Measurements from ENCODE around the gene UBLCP1. TPM values are rescaled to one million over a fixed set of nuclear protein-coding genes. Genes with fewer than 3 reads are reported as not detected.
A peak's percentile ranks its signal among the peaks of the same experiment; 100 is the strongest.

UBLCP1 gene
- total RNA-seq, 1 experiment from 2014 or later = 8.9 TPM

DNA sequence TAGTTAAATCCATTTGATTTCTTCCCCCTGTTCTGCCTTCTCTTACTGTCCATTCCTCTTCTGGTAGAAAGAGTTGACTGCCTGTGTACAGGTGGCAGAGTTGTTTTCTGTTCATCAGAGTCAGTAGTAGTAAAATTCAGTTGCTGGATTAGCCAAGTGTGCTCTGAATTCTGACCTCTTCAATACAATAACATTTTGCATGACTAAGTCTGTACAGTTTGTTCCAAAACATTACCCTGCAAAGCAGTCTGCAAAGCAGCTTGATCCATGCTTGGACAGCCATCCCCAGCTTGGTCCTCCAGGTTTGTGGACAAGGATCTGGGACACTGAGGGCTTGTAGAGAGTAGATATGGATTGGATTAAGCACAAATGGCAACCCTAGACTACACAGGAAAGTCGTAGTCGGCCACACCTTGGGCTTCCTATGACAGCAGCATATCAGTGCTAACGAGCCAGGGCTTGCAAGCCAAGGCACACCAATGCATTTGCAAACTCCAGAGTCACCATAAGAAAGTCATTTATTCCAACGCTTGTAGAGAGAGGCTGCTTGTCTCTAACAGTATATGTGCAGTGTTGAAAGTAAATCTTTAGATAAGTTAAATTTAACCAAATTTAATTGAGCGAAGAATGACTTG is 42.0 kb downstream of the UBLCP1 start:
- H3K36me3 ChIP-seq (ENCODE audit: low read depth, low read length) = no peaks in the 10 kb centered on the region
- CTCF ChIA-PET = no interaction called here
- no peak overlapping the region for H3K27ac ChIP-seq (ENCODE audit: low read length)
- ATAC-seq (no peak), DNase-seq (no peak)
- 0 out of 2 replicates have a peak, but pooled peaks cover 10% of the 10 kb centered on the region for H3K9me3 ChIP-seq (ENCODE audit: low read length)
- no peaks in the 10 kb centered on the region for H3K4me1 ChIP-seq (ENCODE audit: insufficient read depth, low read length)
- no peak overlapping the region for H2AFZ ChIP-seq (ENCODE audit: low read length)
- no peaks in the 10 kb centered on the region for H3F3A ChIP-seq (ENCODE audit: low read length, unreplicated experiment)
- no peaks in the 10 kb centered on the region for H3K27me3 ChIP-seq (ENCODE audit: low read length)
- no peaks in the 10 kb centered on the region for H3K79me2 ChIP-seq (ENCODE audit: low read length)
- TF ChIP-seq EZH2phosphoT487 (IDR thresholded peaks at IDR 0.05; ENCODE audit: borderline replicate concordance, low read length) = no peak
- TF ChIP-seq EZH2 (IDR thresholded peaks at IDR 0.05; ENCODE audit: low read length, unreplicated experiment) = no peak
- TF ChIP-seq, protein P1, sequence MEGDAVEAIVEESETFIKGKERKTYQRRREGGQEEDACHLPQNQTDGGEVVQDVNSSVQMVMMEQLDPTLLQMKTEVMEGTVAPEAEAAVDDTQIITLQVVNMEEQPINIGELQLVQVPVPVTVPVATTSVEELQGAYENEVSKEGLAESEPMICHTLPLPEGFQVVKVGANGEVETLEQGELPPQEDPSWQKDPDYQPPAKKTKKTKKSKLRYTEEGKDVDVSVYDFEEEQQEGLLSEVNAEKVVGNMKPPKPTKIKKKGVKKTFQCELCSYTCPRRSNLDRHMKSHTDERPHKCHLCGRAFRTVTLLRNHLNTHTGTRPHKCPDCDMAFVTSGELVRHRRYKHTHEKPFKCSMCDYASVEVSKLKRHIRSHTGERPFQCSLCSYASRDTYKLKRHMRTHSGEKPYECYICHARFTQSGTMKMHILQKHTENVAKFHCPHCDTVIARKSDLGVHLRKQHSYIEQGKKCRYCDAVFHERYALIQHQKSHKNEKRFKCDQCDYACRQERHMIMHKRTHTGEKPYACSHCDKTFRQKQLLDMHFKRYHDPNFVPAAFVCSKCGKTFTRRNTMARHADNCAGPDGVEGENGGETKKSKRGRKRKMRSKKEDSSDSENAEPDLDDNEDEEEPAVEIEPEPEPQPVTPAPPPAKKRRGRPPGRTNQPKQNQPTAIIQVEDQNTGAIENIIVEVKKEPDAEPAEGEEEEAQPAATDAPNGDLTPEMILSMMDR (conservative IDR thresholded peaks at IDR 0.05; ENCODE audit: low read depth, low read length) = no peak
- intact Hi-C loops (cut with micrococcal nuclease) = no loop called here
- no TSS peak for BruUV-seq (replicated peaks)
- no peak overlapping the region for H3K4me2 ChIP-seq (ENCODE audit: low read length)
- H4K20me1 ChIP-seq (ENCODE audit: low read length) = no peaks in the 10 kb centered on the region
- no peak overlapping the region for H3K4me3 ChIP-seq (ENCODE audit: low read length)
- no peaks in the 10 kb centered on the region for H3K9me2 ChIP-seq (replicated peaks; ENCODE audit: low read length)
- POLR2A ChIA-PET (ENCODE audit: unreplicated experiment) = no interaction called here
- no peak overlapping the region for H3K9ac ChIP-seq (ENCODE audit: low read length)

- Histone ChIP-seq H3K9ac (ENCODE audit: low read length) (no peak overlapping the region), H2AFZ (ENCODE audit: low read length) (peak overlapping the region; percentile 77), H3F3A (ENCODE audit: low read length, unreplicated experiment) (no peaks in the 10 kb centered on the region), H3K4me3 (ENCODE audit: low read length) (no peak overlapping the region), H3K79me2 (ENCODE audit: low read length) (no peaks in the 10 kb centered on the region), H3K27me3 (ENCODE audit: low read length) (no peaks in the 10 kb centered on the region), H3K9me2 (replicated peaks; ENCODE audit: low read length) (no peaks in the 10 kb centered on the region), H3K36me3 (ENCODE audit: low read depth, low read length) (no peaks in the 10 kb centered on the region), H4K20me1 (ENCODE audit: low read length) (no peaks in the 10 kb centered on the region), H3K27ac (ENCODE audit: low read length) (no peak overlapping the region), H3K9me3 (ENCODE audit: low read length) (no peaks in the 10 kb centered on the region), H3K4me1 (ENCODE audit: insufficient read depth, low read length) (no peaks in the 10 kb centered on the region), H3K4me2 (ENCODE audit: low read length) (peak overlapping the region; percentile 80; the same call in 1 of the 2 replicates)
- DNase-seq = no peak
- intact Hi-C loops (cut with micrococcal nuclease) = no loop called here
- POLR2A ChIA-PET (ENCODE audit: unreplicated experiment) = no interaction called here
- TF ChIP-seq, protein P1 (conservative IDR thresholded peaks at IDR 0.05; ENCODE audit: low read depth, low read length) = no peak
- TF ChIP-seq EZH2phosphoT487 (IDR thresholded peaks at IDR 0.05; ENCODE audit: borderline replicate concordance, low read length) (no peak), EZH2 (IDR thresholded peaks at IDR 0.05; ENCODE audit: low read length, unreplicated experiment) (no peak)
- no peak for ATAC-seq
- CTCF ChIA-PET = no interaction called here
- BruUV-seq (replicated peaks) = no TSS peak
Observed at GRCh38 chr5:159309689-159310433, 46.8 kb downstream of the UBLCP1 start.

GRCh38 chr5:159310511-159310910 is 47.4 kb downstream of the UBLCP1 start:
- peak overlapping the region; percentile 77 for H2AFZ ChIP-seq (ENCODE audit: low read length)
- no peaks in the 10 kb centered on the region for H3K36me3 ChIP-seq (ENCODE audit: low read depth, low read length)
- TF ChIP-seq EZH2 (IDR thresholded peaks at IDR 0.05; ENCODE audit: low read length, unreplicated experiment) = no peak
- TF ChIP-seq, protein P1 (conservative IDR thresholded peaks at IDR 0.05; ENCODE audit: low read depth, low read length) = no peak
- TF ChIP-seq EZH2phosphoT487 (IDR thresholded peaks at IDR 0.05; ENCODE audit: borderline replicate concordance, low read length) = no peak
- ChIA-PET POLR2A (ENCODE audit: unreplicated experiment) (interaction anchor here (0.6 kb wide), 1 partner anchor 648 kb away, joined by 4 read pairs; no protein-coding TSS in a partner anchor), CTCF (interaction anchor here (0.7 kb wide), 1 partner anchor 497 kb away, joined by 4 read pairs; no protein-coding TSS in a partner anchor)
- no TSS peak for BruUV-seq (replicated peaks)
- peak; percentile 32 for DNase-seq
- H3K9ac ChIP-seq (ENCODE audit: low read length) = no peak overlapping the region
- H3K4me2 ChIP-seq (ENCODE audit: low read length) = peak overlapping the region; percentile 80
- no peaks in the 10 kb centered on the region for H3K79me2 ChIP-seq (ENCODE audit: low read length)
- intact Hi-C loops (cut with micrococcal nuclease) = no loop called here
- no peaks in the 10 kb centered on the region for H3F3A ChIP-seq (ENCODE audit: low read length, unreplicated experiment)
- H3K27me3 ChIP-seq (ENCODE audit: low read length) = no peaks in the 10 kb centered on the region
- ATAC-seq = peak; percentile 59
- H4K20me1 ChIP-seq (ENCODE audit: low read length) = no peaks in the 10 kb centered on the region
- no peaks in the 10 kb centered on the region for H3K4me1 ChIP-seq (ENCODE audit: insufficient read depth, low read length)
- peak overlapping the region; percentile 60 for H3K4me3 ChIP-seq (ENCODE audit: low read length)
- H3K9me3 ChIP-seq (ENCODE audit: low read length) = no peaks in the 10 kb centered on the region
- H3K27ac ChIP-seq (ENCODE audit: low read length) = no peak overlapping the region
- no peaks in the 10 kb centered on the region for H3K9me2 ChIP-seq (replicated peaks; ENCODE audit: low read length)
